Measurements from ENCODE around the gene CHTF8. TPM values are rescaled to one million over a fixed set of nuclear protein-coding genes. Genes with fewer than 3 reads are reported as not detected.

Gene CHTF8
- polyA plus RNA-seq, 1 experiment, result 84.8 TPM

- DNase-seq (ENCODE audit: low read depth, low spot score), result peak; percentile 29
- Histone ChIP-seq H3K27me3 (ENCODE audit: control insufficient read depth, insufficient read depth, low read length) (no peaks in the 10 kb centered on the region), H3K9me3 (ENCODE audit: control insufficient read depth, insufficient read depth, low read length) (no peaks in the 10 kb centered on the region), H3K4me3 (ENCODE audit: low read depth, low read length) (no peak overlapping the region), H3K27ac (ENCODE audit: low read depth, low read length) (peak overlapping the region; percentile 49)
- ChIA-PET POLR2A (interaction anchor here (0.5 to 1.5 kb wide), 5 partner anchors 9 to 111 kb away, joined by 3 to 8 read pairs (median 6); partner anchors contain the start of gene SNTB2), CTCF (interaction anchor here (0.5 to 3.6 kb wide), 6 partner anchors 8 to 145 kb away, joined by 3 to 16 read pairs (median 3); partner anchors contain the start of gene SNTB2)
- TF ChIP-seq, protein P1, sequence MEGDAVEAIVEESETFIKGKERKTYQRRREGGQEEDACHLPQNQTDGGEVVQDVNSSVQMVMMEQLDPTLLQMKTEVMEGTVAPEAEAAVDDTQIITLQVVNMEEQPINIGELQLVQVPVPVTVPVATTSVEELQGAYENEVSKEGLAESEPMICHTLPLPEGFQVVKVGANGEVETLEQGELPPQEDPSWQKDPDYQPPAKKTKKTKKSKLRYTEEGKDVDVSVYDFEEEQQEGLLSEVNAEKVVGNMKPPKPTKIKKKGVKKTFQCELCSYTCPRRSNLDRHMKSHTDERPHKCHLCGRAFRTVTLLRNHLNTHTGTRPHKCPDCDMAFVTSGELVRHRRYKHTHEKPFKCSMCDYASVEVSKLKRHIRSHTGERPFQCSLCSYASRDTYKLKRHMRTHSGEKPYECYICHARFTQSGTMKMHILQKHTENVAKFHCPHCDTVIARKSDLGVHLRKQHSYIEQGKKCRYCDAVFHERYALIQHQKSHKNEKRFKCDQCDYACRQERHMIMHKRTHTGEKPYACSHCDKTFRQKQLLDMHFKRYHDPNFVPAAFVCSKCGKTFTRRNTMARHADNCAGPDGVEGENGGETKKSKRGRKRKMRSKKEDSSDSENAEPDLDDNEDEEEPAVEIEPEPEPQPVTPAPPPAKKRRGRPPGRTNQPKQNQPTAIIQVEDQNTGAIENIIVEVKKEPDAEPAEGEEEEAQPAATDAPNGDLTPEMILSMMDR (IDR thresholded peaks at IDR 0.05; ENCODE audit: low read depth, low read length), result no peak
These were observed 33.9 kb upstream of the CHTF8 start for GRCh38 chr16:69166221-69166833.

DNA sequence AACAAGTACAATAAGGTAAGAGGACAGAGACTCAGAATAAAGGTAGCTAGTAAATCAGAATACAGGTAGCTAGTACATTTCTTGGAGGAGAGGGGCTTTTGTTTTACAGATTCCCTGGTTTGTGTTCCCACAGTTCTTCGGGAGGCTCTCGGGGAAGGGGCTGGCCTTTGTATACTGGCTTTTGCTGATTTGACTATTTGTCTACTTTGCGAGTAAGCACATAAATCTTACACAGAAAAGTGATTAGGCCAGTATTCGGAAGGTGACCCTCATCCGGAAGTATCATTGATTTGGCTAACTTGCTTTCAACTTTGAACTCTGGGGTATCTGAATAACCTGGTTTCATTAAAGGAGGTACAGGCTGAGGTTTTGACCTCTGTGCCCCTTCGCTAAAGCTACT is 33.2 kb upstream of the CHTF8 start:
- H3K27ac ChIP-seq (ENCODE audit: low read depth, low read length), result peak overlapping the region; percentile 34
- no peak overlapping the region for H3K4me3 ChIP-seq (ENCODE audit: low read depth, low read length)
- no peak for DNase-seq (ENCODE audit: low read depth, low spot score)
- POLR2A ChIA-PET, result interaction anchor here (0.9 to 1.5 kb wide), 2 partner anchors 22 to 86 kb away, joined by 6 to 8 read pairs; partner anchors contain the start of gene SNTB2
- no peaks in the 10 kb centered on the region for H3K9me3 ChIP-seq (ENCODE audit: control insufficient read depth, insufficient read depth, low read length)
- no peaks in the 10 kb centered on the region for H3K27me3 ChIP-seq (ENCODE audit: control insufficient read depth, insufficient read depth, low read length)
- CTCF ChIA-PET, result interaction anchor here (1.0 to 3.6 kb wide), 3 partner anchors 14 to 145 kb away, joined by 3 to 16 read pairs (median 3); no protein-coding TSS in a partner anchor
- TF ChIP-seq, protein P1 (IDR thresholded peaks at IDR 0.05; ENCODE audit: low read depth, low read length), result no peak

DNA sequence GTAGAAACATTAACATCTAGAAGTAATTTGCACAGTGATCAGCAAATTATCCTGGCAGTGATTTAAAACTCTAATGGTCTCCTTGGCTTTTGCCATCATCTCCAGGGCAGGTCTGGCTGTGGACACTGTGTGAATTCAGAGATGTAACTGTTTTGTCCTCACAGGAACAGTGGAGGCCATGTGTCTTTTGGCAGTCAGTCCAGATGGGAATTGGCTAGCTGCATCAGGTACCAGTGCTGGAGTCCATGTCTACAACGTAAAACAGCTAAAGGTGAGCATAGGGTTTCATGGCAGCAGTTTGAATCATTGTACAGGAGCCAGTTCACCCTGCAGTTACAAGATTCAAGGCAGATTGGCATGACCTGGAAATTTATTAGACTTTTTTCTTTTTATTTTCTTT is 27.8 kb upstream of the CHTF8 start:
- H3K4me3 ChIP-seq (ENCODE audit: low read depth, low read length), result no peak overlapping the region
- H3K27ac ChIP-seq (ENCODE audit: low read depth, low read length), result no peak overlapping the region
- no peaks in the 10 kb centered on the region for H3K9me3 ChIP-seq (ENCODE audit: control insufficient read depth, insufficient read depth, low read length)
- H3K27me3 ChIP-seq (ENCODE audit: control insufficient read depth, insufficient read depth, low read length), result no peaks in the 10 kb centered on the region
- ChIA-PET CTCF (interaction anchor here (0.7 to 2.8 kb wide), 3 partner anchors 10 to 313 kb away, joined by 3 to 13 read pairs (median 3); no protein-coding TSS in a partner anchor), POLR2A (no interaction called here)
- no peak for DNase-seq (ENCODE audit: low read depth, low spot score)
- TF ChIP-seq, protein P1 (IDR thresholded peaks at IDR 0.05; ENCODE audit: low read depth, low read length), result no peak

DNA sequence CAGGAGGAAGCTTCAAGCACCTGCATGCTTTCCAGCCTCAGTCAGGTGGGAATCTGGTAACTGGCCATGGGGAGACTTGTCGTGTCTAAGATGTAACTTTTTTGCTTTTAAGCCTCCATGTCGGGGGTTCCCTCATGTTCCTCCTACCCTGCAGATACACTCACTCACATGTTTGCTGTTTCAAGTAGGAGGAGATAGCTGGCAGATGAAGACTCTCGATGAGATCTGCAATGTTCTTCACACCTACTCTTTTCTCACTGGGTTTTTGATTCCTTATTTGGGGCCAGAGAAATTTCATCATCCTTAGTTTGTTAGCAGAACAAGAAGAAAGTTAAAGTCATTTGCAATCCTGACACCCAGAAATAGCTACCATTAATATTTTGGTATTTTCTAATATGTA is 24.8 kb upstream of the CHTF8 start:
- Histone ChIP-seq H3K27me3 (ENCODE audit: control insufficient read depth, insufficient read depth, low read length) (no peaks in the 10 kb centered on the region), H3K9me3 (ENCODE audit: control insufficient read depth, insufficient read depth, low read length) (no peaks in the 10 kb centered on the region), H3K4me3 (ENCODE audit: low read depth, low read length) (no peak overlapping the region), H3K27ac (ENCODE audit: low read depth, low read length) (no peak overlapping the region)
- ChIA-PET CTCF (interaction anchor here (0.6 to 2.6 kb wide), 3 partner anchors 9 to 153 kb away, joined by 3 to 9 read pairs (median 5); no protein-coding TSS in a partner anchor), POLR2A (interaction anchor here (1.2 kb wide), 1 partner anchor 16 kb away, joined by 8 read pairs; no protein-coding TSS in a partner anchor)
- no peak for DNase-seq (ENCODE audit: low read depth, low spot score)
- TF ChIP-seq, protein P1 (IDR thresholded peaks at IDR 0.05; ENCODE audit: low read depth, low read length), result no peak
